H1 (cell line): Measurements from ENCODE around the gene ELAVL1. TPM values are rescaled to one million over a fixed set of nuclear protein-coding genes. Genes with fewer than 3 reads are reported as not detected.

ENCODE experiments used
- CTCF ChIA-PET: fragments of 300-600 bp; sonication (Branson Sonifier 250); formaldehyde crosslinking; loops from one replicate; lab custom pipeline; 2021; ENCODE audit not compliant: partially characterized antibody; lab: Charles Lee
- POLR2A ChIA-PET: fragments of 300-600 bp; sonication (Branson Sonifier 250); formaldehyde crosslinking; loops from one replicate; lab custom pipeline; 2021; ENCODE audit warnings: inconsistent platforms; ENCODE audit not compliant: partially characterized antibody; lab: Charles Lee
- DNase-seq, 2 experiments: peaks; one replicate each; pipeline versions ENCODE4 v3.0.0 to v3.0.0-alpha.2; 2010 to 2022; ENCODE audit warnings: low spot score in 2 of 2, low read depth in 1 of 2, mixed read lengths in 1 of 2
- FAIRE-seq: peaks from 2 replicates; lab custom pipeline; 2011; peaks lifted over from hg19 to GRCh38; lab: Jason Lieb, UNC
- H2AFZ ChIP-seq: 2 replicates; pipeline ENCODE4 v1.8.1; 2012; ENCODE audit warnings: low read length, inconsistent platforms
- H2AK5ac ChIP-seq: 2 replicates; pipeline ENCODE4 v1.6.1; 2013; ENCODE audit warnings: low read depth, low read length
- H2BK120ac ChIP-seq: replicated peaks from 2 replicates; pipeline ENCODE3; 2013; ENCODE audit warnings: low read depth, low read length, inconsistent platforms
- H2BK12ac ChIP-seq: 2 replicates; pipeline ENCODE4 v1.6.1; 2013; ENCODE audit warnings: low read depth, low read length
- H2BK15ac ChIP-seq: 2 replicates; pipeline ENCODE4 v1.6.1; 2013; ENCODE audit warnings: low read length
- H2BK20ac ChIP-seq: 2 replicates; pipeline ENCODE4 v1.6.1; 2013; ENCODE audit warnings: low read length
- H2BK5ac ChIP-seq: 2 replicates; pipeline ENCODE4 v1.6.1; 2013; ENCODE audit warnings: low read depth, low read length
- H3K14ac ChIP-seq: 2 replicates; pipeline ENCODE4 v1.6.1; 2013; ENCODE audit warnings: inconsistent platforms; ENCODE audit not compliant: insufficient read length
- H3K18ac ChIP-seq: 2 replicates; pipeline ENCODE4 v1.6.1; 2013; ENCODE audit warnings: low read length; ENCODE audit errors: extremely low read depth
- H3K23ac ChIP-seq: 2 replicates; pipeline ENCODE4 v1.6.1; 2013; ENCODE audit warnings: inconsistent platforms; ENCODE audit not compliant: insufficient read length
- H3K23me2 ChIP-seq: 2 replicates; pipeline ENCODE4 v1.6.1; 2013; ENCODE audit warnings: low read depth, low read length
- H3K27ac ChIP-seq: 2 replicates; pipeline ENCODE4 v1.6.1; 2011; ENCODE audit warnings: low read depth, low read length, inconsistent platforms
- H3K27me3 ChIP-seq, 4 experiments: replicated peaks in 1 of 4; 1 replicate in 1 of 4; 2 replicates in 3 of 4; pipeline versions ENCODE4 v1.6.1 to v1.8.1; 2011 to 2013; ENCODE audit warnings: low read length in 3 of 4, mild to moderate bottlenecking in 3 of 4, inconsistent platforms in 2 of 4, mixed read lengths in 2 of 4, moderate library complexity in 1 of 4; ENCODE audit not compliant: control insufficient read depth in 3 of 4, insufficient read depth in 3 of 4; ENCODE audit errors: extremely low read depth in 1 of 4
- H3K36me3 ChIP-seq, 4 experiments: 2 replicates each; pipeline versions ENCODE4 v1.6.1 to v1.8.1; 2011 to 2013; ENCODE audit warnings: mild to moderate bottlenecking in 4 of 4, low read length in 3 of 4, moderate library complexity in 2 of 4, control low read depth in 1 of 4, inconsistent platforms in 1 of 4; ENCODE audit not compliant: insufficient read depth in 4 of 4, control insufficient read depth in 2 of 4
- H3K4ac ChIP-seq: replicated peaks from 2 replicates; pipeline ENCODE3; 2013; ENCODE audit warnings: low read length, low read depth, mixed read lengths, inconsistent platforms; ENCODE audit not compliant: insufficient read length
- H3K4me1 ChIP-seq, 4 experiments: replicated peaks in 1 of 4; 1 replicate in 1 of 4; 2 replicates in 3 of 4; pipeline versions ENCODE4 v1.6.1 to v1.8.1; 2011 to 2013; ENCODE audit warnings: low read length in 3 of 4, inconsistent platforms in 2 of 4, mixed read lengths in 1 of 4; ENCODE audit not compliant: insufficient read depth in 4 of 4, control insufficient read depth in 3 of 4
- H3K4me2 ChIP-seq, 2 experiments: 2 replicates each; pipeline versions ENCODE4 v1.6.1 to v1.8.1; 2011 to 2013; ENCODE audit warnings: low read depth in 2 of 2, low read length in 2 of 2, control low read depth in 1 of 2, inconsistent platforms in 1 of 2, mild to moderate bottlenecking in 1 of 2; ENCODE audit not compliant: insufficient read depth in 1 of 2
- H3K4me3 ChIP-seq, 4 experiments: fragments of 200-600, 300-600 bp in 1 of 4; sonication (generic), shearing (Covaris generic), sonication (Bioruptor Twin) in 1 of 4; 2 replicates each; pipeline versions ENCODE4 v1.5.1 to v1.8.1; 2011 to 2016; ENCODE audit warnings: low read length in 4 of 4, low read depth in 3 of 4, control low read depth in 2 of 4, inconsistent platforms in 2 of 4, mild to moderate bottlenecking in 2 of 4, mixed read lengths in 1 of 4, moderate library complexity in 1 of 4; ENCODE audit not compliant: insufficient read depth in 2 of 4; ENCODE audit errors: extremely low read depth in 1 of 4
- H3K56ac ChIP-seq: replicated peaks from 2 replicates; pipeline ENCODE3; 2013; ENCODE audit warnings: low read depth, mild to moderate bottlenecking, mixed read lengths, low read length, inconsistent platforms; ENCODE audit not compliant: insufficient read length
- H3K79me1 ChIP-seq: 2 replicates; pipeline ENCODE4 v1.6.1; 2013; ENCODE audit warnings: low read depth, low read length, control low read depth
- H3K79me2 ChIP-seq, 2 experiments: 2 replicates each; pipeline versions ENCODE4 v1.6.1 to v1.8.1; 2012 to 2013; ENCODE audit warnings: low read length in 2 of 2, mild to moderate bottlenecking in 2 of 2, inconsistent platforms in 1 of 2; ENCODE audit not compliant: insufficient read depth in 2 of 2, control insufficient read depth in 1 of 2
- H3K9ac ChIP-seq, 4 experiments: replicated peaks in 1 of 4; 1 replicate in 1 of 4; 2 replicates in 3 of 4; pipeline versions ENCODE4 v1.6.1 to v1.8.1; 2011 to 2013; ENCODE audit warnings: low read depth in 3 of 4, low read length in 3 of 4, control low read depth in 2 of 4, mild to moderate bottlenecking in 2 of 4, moderate library complexity in 2 of 4, inconsistent platforms in 1 of 4; ENCODE audit errors: extremely low read depth in 1 of 4
- H3K9me3 ChIP-seq, 2 experiments: 2 replicates each; pipeline versions ENCODE4 v1.6.1 to v1.8.1; 2012 to 2013; ENCODE audit warnings: mild to moderate bottlenecking in 2 of 2, moderate library complexity in 2 of 2, control low read depth in 1 of 2, inconsistent platforms in 1 of 2, low read depth in 1 of 2, low read length in 1 of 2, mixed read lengths in 1 of 2; ENCODE audit not compliant: insufficient read depth in 2 of 2
- H4K20me1 ChIP-seq, 2 experiments: replicated peaks in 1 of 2; 2 replicates each; pipeline versions ENCODE3 to v1.8.1; 2011 to 2013; ENCODE audit warnings: inconsistent platforms in 2 of 2, low read length in 2 of 2, mild to moderate bottlenecking in 1 of 2; ENCODE audit not compliant: insufficient read depth in 2 of 2, control insufficient read depth in 1 of 2
- H4K5ac ChIP-seq: 2 replicates; pipeline ENCODE4 v1.6.1; 2013; ENCODE audit warnings: low read length, low read depth, mixed read lengths, inconsistent platforms; ENCODE audit not compliant: insufficient read length
- H4K8ac ChIP-seq: 2 replicates; pipeline ENCODE4 v1.8.0; 2013; ENCODE audit warnings: mild to moderate bottlenecking, moderate library complexity, low read length, inconsistent platforms; ENCODE audit not compliant: insufficient read depth; ENCODE audit errors: extremely low read depth
- H4K91ac ChIP-seq: replicated peaks from 2 replicates; pipeline ENCODE3; 2013; ENCODE audit warnings: low read length, mixed read lengths, inconsistent platforms; ENCODE audit not compliant: insufficient read length
- POLR2A ChIP-seq, 2 experiments: IDR thresholded peaks; 1 replicate in 1 of 2; 2 replicates in 1 of 2; pipeline ENCODE4 v1.6.1; 2011; ENCODE audit warnings: low read depth in 2 of 2, low read length in 2 of 2, mild to moderate bottlenecking in 2 of 2; ENCODE audit errors: control extremely low read depth in 1 of 2
- POLR2AphosphoS5 ChIP-seq: IDR thresholded peaks from 2 replicates; pipeline ENCODE4 v1.6.1; 2011; ENCODE audit warnings: low read depth, low read length
- RAD21 ChIP-seq, 2 experiments: IDR thresholded peaks in 1 of 2; conservative IDR thresholded peaks in 1 of 2; 2 replicates each; pipeline ENCODE4 v1.6.1; 2011; ENCODE audit warnings: low read depth in 2 of 2, low read length in 2 of 2, improper control_type of control experiment in 1 of 2, inconsistent platforms in 1 of 2, mild to moderate bottlenecking in 1 of 2, moderate library complexity in 1 of 2
- SP4 ChIP-seq: IDR thresholded peaks from 2 replicates; pipeline ENCODE4 v1.6.1; 2012; ENCODE audit warnings: low read length, inconsistent platforms
- WGBS, 2 experiments: shearing (Covaris generic) in 1 of 2; methylation state at CpG; one replicate each; pipeline versions ENCODE4 v1.1.6 to v1.1.7; 2013 to 2015; ENCODE audit warnings: low lambda C conversion rate in 2 of 2, mixed read lengths in 2 of 2, inconsistent platforms in 1 of 2, low coverage in 1 of 2, missing lambda C conversion rate in 1 of 2; ENCODE audit not compliant: insufficient replicate concordance in 2 of 2, insufficient coverage in 1 of 2, insufficient read length in 1 of 2; ENCODE audit errors: extremely low coverage in 1 of 2, missing lambda C conversion rate in 1 of 2; 5-methylcytosine and 5-hydroxymethylcytosine counted together
- polyA plus RNA-seq, 7 experiments: library from polyadenylated mRNA; depleted of rRNA in 3 of 7; stranded (reverse) in 5 of 7; unstranded in 2 of 7; fragments of >200 nt in 5 of 7; fragments of 200-250 nt in 2 of 7; gene quantifications; 1 replicate in 5 of 7; 2 replicates in 1 of 7; 4 replicates in 1 of 7; pipeline versions ENCODE4 v1.2.1 to v1.2.3, GENCODE V29; 2011 to 2013; ENCODE audit warnings: missing spikeins in 2 of 7, mixed read lengths in 2 of 7
- total RNA-seq: library from RNA; stranded (reverse); fragmentation: NEBNext Ultra II Directional; extraction: Animal tissue kit (Norgen Biotek cat#: 25700); gene quantifications from 2 replicates; pipeline ENCODE4 v1.2.1, GENCODE V29; 2021

Gene ELAVL1
- total and polyA plus RNA-seq, 2 of the 8 experiments (the other 6 are each of a cell fraction or from before 2014, with no cell fraction given): 56.7 to 163 TPM

- Histone ChIP-seq H4K20me1 (peaks cover 12 to 24% of the 10 kb centered on the region in 2 experiments), H3K27ac (no peak within 1 kb of the TSS)
- CTCF ChIA-PET: interaction anchor here (0.7 to 1.9 kb wide), 12 partner anchors 9 to 87 kb away, joined by 3 to 10 read pairs (median 4); partner anchors contain the start of gene TGFBR3L
Measured at GRCh38 chr19:7926021-7926726, 79.3 kb downstream of the ELAVL1 start, which contains the start of gene CTXN1. CTXN1 (minus strand) TSS chr19:7926135; CDS start chr19:7925538, 597 bp downstream.

More at GRCh38 chr19:7926021-7926726, 79.3 kb downstream of the ELAVL1 start, which contains the start of gene CTXN1:
- H3K79me1 ChIP-seq: no peaks in the 10 kb centered on the region
- peaks cover 2 to 10% (median 6%) of the 10 kb centered on the region in 4 experiments; a peak in 5 of 8 replicates for H3K36me3 ChIP-seq
- POLR2A ChIA-PET: interaction anchor here (0.7 to 10.4 kb wide), 10 partner anchors 8 to 68 kb away, joined by 3 to 205 read pairs (median 4); partner anchors contain the start of genes TGFBR3L and TIMM44
- no peaks in the 10 kb centered on the region for H3K27me3 ChIP-seq
- H3K9ac ChIP-seq: peak within 1 kb of the TSS in 2 of 4 experiments; percentile 25 to 52; a peak in 4 of 7 replicates
- peak within 1 kb of the TSS; percentile 83 for H4K8ac ChIP-seq
- no peak within 1 kb of the TSS for H2BK5ac ChIP-seq
- peaks cover 4% of the 10 kb centered on the region; the same call in 1 of the 2 replicates for H3K23me2 ChIP-seq
- H3K79me2 ChIP-seq: no peaks in the 10 kb centered on the region
- no peak for FAIRE-seq
- H2BK15ac ChIP-seq: no peak within 1 kb of the TSS
- no peak within 1 kb of the TSS for H3K4ac ChIP-seq
- no peak within 1 kb of the TSS for H2AK5ac ChIP-seq
- TF ChIP-seq RAD21 (IDR thresholded peaks at IDR 0.05 in 1 of 2, conservative IDR thresholded peaks at IDR 0.05 in 1 of 2; ENCODE audit: low read depth in 2 of 2, low read length in 2 of 2): no peak
- no peak for TF ChIP-seq POLR2AphosphoS5
- 0 out of 2 replicates have a peak, but pooled peaks have one; percentile 42 for TF ChIP-seq SP4
- peak in 1 of 2 experiments; percentile 34; a peak in 1 of 3 replicates for TF ChIP-seq POLR2A (IDR thresholded peaks at IDR 0.05; ENCODE audit: control extremely low read depth in 1 of 2, low read depth in 2 of 2, low read length in 2 of 2)
- 53% methylated on average over 15 of the region's 65 CpGs; no CpG with 5 or more reads in 1 of the 2 experiments for WGBS, 2 experiments
- peak within 1 kb of the TSS; percentile 43 to 66 (median 45) for H3K4me3 ChIP-seq
- H3K56ac ChIP-seq: no peak within 1 kb of the TSS
- H2BK20ac ChIP-seq: no peak within 1 kb of the TSS
- no peak within 1 kb of the TSS for H2BK12ac ChIP-seq
- H3K9me3 ChIP-seq: no peaks in the 10 kb centered on the region
- no peak within 1 kb of the TSS for H2BK120ac ChIP-seq
- no peak within 1 kb of the TSS for H2AFZ ChIP-seq
- H4K5ac ChIP-seq: peak within 1 kb of the TSS; percentile 54
- peaks cover 0 to 11% (median 5%) of the 10 kb centered on the region in 4 experiments; a peak in 5 of 7 replicates for H3K4me1 ChIP-seq
- H4K91ac ChIP-seq: peak within 1 kb of the TSS; percentile 74
- no peak within 1 kb of the TSS for H3K14ac ChIP-seq
- H3K23ac ChIP-seq: no peak within 1 kb of the TSS
- peak in 1 of 2 experiments; percentile 91 for DNase-seq
- peak within 1 kb of the TSS; percentile 4 to 91 for H3K4me2 ChIP-seq
- no peak within 1 kb of the TSS; the same call in 1 of the 2 replicates for H3K18ac ChIP-seq
